ENCODE results near the gene ALG5.

The ALG5 gene

GRCh38 chr13:36979361-36980050, 19.6 kb downstream of the ALG5 start:
- DNase-seq (ENCODE audit: low spot score): no peak

- no peak for DNase-seq (ENCODE audit: low spot score)
Observed at GRCh38 chr13:36975172-36975571, 24.0 kb downstream of the ALG5 start.

- DNase-seq (ENCODE audit: low spot score): no peak
Observed at GRCh38 chr13:36973621-36974295, 25.4 kb downstream of the ALG5 start.

GRCh38 chr13:36973009-36973408, 26.1 kb downstream of the ALG5 start:
- DNase-seq (ENCODE audit: low spot score): no peak

- no peak for DNase-seq (ENCODE audit: low spot score)
Observed at GRCh38 chr13:36966404-36966803, 32.7 kb downstream of the ALG5 start.

GRCh38 chr13:36965767-36966166, 33.4 kb downstream of the ALG5 start:
- no peak for DNase-seq (ENCODE audit: low spot score)

- DNase-seq (ENCODE audit: low spot score): no peak
Observed at GRCh38 chr13:36959456-36960116, 39.6 kb downstream of the ALG5 start.

- DNase-seq (ENCODE audit: low spot score): no peak
Observed at GRCh38 chr13:36954542-36954941, 44.6 kb downstream of the ALG5 start.

GRCh38 chr13:36950920-36951319, 48.2 kb downstream of the ALG5 start:
- no peak for DNase-seq (ENCODE audit: low spot score)

GRCh38 chr13:36950330-36950729, 48.8 kb downstream of the ALG5 start:
- no peak for DNase-seq (ENCODE audit: low spot score)

GRCh38 chr13:36945078-36945477, 54.1 kb downstream of the ALG5 start:
- DNase-seq (ENCODE audit: low spot score): no peak

- no peak for DNase-seq (ENCODE audit: low spot score)
Observed at GRCh38 chr13:36925603-36926002, 73.5 kb downstream of the ALG5 start.

- DNase-seq (ENCODE audit: low spot score): no peak
Observed at GRCh38 chr13:36924001-36924400, 75.1 kb downstream of the ALG5 start.

- no peak for DNase-seq (ENCODE audit: low spot score)
Observed at GRCh38 chr13:36921631-36922301, 77.4 kb downstream of the ALG5 start.

GRCh38 chr13:36920616-36921185, 78.4 kb downstream of the ALG5 start:
- peak; percentile 23 for DNase-seq (ENCODE audit: low spot score)

- DNase-seq (ENCODE audit: low spot score): peak; percentile 38
Observed at GRCh38 chr13:36919833-36920615, 79.1 kb downstream of the ALG5 start, which contains the start of gene SMAD9. Gene SMAD9 (minus strand): TSS chr13:36920238. CDS start chr13:36879689, 40,549 bp downstream.

- DNase-seq (ENCODE audit: low spot score): peak; percentile 48
Observed at GRCh38 chr13:36919171-36919832, 79.8 kb downstream of the ALG5 start.

GRCh38 chr13:36918246-36919131, 80.7 kb downstream of the ALG5 start:
- DNase-seq (ENCODE audit: low spot score): peak; percentile 16

- DNase-seq (ENCODE audit: low spot score): no peak
Observed at GRCh38 chr13:36917311-36917710, 81.8 kb downstream of the ALG5 start.

Measured in cerebellar cortex (tissue), 1 donor.